Measurements from ENCODE around the gene SLC34A3. TPM values are rescaled to one million over a fixed set of nuclear protein-coding genes. Genes with fewer than 3 reads are reported as not detected.

The SLC34A3 gene
- total and polyA plus RNA-seq, 2 of the 8 experiments (the other 6 are each of a cell fraction or from before 2014, with no cell fraction given), result 0.08 TPM; not detected in 1

- TF ChIP-seq ZNF274 (IDR thresholded peaks at IDR 0.05; ENCODE audit: borderline replicate concordance, extremely low read depth, low read length) (no peak), MAFK (IDR thresholded peaks at IDR 0.05; ENCODE audit: low read depth, low read length) (no peak), CBX5 (IDR thresholded peaks at IDR 0.05; ENCODE audit: low read depth, low read length) (no peak), ASH2L (IDR thresholded peaks at IDR 0.05; ENCODE audit: low read length) (no peak)
Observed at GRCh38 chr9:137271696-137272076, 41.0 kb downstream of the SLC34A3 start (continued).

All from H1 (cell line).